HUES6 (cell line): ENCODE data around the gene MYCBPAP.

Experiments
- H3K27ac ChIP-seq: 2 replicates; pipeline ENCODE4 v1.7.0; 2013; ENCODE audit warnings: low read depth, mild to moderate bottlenecking, low read length, inconsistent platforms
- H3K27me3 ChIP-seq: 2 replicates; pipeline ENCODE4 v1.6.1; 2013; ENCODE audit warnings: low read length; ENCODE audit not compliant: control insufficient read depth, insufficient read depth
- H3K36me3 ChIP-seq: 2 replicates; pipeline ENCODE4 v1.6.1; 2013; ENCODE audit warnings: low read length; ENCODE audit not compliant: control insufficient read depth, insufficient read depth
- H3K4me1 ChIP-seq: 2 replicates; pipeline ENCODE4 v1.6.1; 2013; ENCODE audit warnings: low read length; ENCODE audit not compliant: control insufficient read depth, insufficient read depth
- H3K4me3 ChIP-seq: 2 replicates; pipeline ENCODE4 v1.5.1; 2013; ENCODE audit warnings: low read depth, low read length
- H3K9ac ChIP-seq: one replicate; pipeline ENCODE4 v1.6.1; 2013; ENCODE audit warnings: mild to moderate bottlenecking, low read length
- H3K9me3 ChIP-seq: 2 replicates; pipeline ENCODE4 v1.6.1; 2013; ENCODE audit warnings: low read depth, low read length; ENCODE audit not compliant: control insufficient read depth, insufficient read depth

The MYCBPAP gene

GRCh38 chr17:50550661-50551432 lies 42.6 kb downstream of the MYCBPAP start:
- Histone ChIP-seq H3K36me3 (no peaks in the 10 kb centered on the region), H3K27me3 (no peaks in the 10 kb centered on the region), H3K9me3 (no peaks in the 10 kb centered on the region), H3K9ac (no peak overlapping the region), H3K4me1 (peaks cover 8% of the 10 kb centered on the region), H3K4me3 (no peak overlapping the region), H3K27ac (no peak overlapping the region)

- Histone ChIP-seq H3K27me3 (no peaks in the 10 kb centered on the region), H3K4me1 (peaks cover 8% of the 10 kb centered on the region), H3K9ac (no peak overlapping the region), H3K36me3 (no peaks in the 10 kb centered on the region), H3K4me3 (no peak overlapping the region), H3K27ac (no peak overlapping the region), H3K9me3 (no peaks in the 10 kb centered on the region)
Observed at GRCh38 chr17:50551433-50551815, 43.2 kb downstream of the MYCBPAP start.

- Histone ChIP-seq H3K36me3 (no peaks in the 10 kb centered on the region), H3K4me1 (peaks cover 5% of the 10 kb centered on the region), H3K9ac (no peak overlapping the region), H3K27me3 (peaks cover 4% of the 10 kb centered on the region), H3K4me3 (no peak overlapping the region), H3K9me3 (no peaks in the 10 kb centered on the region), H3K27ac (no peak overlapping the region)
Observed at GRCh38 chr17:50551884-50552283, 43.6 kb downstream of the MYCBPAP start.

- no peak overlapping the region for H3K4me3 ChIP-seq
- no peaks in the 10 kb centered on the region for H3K9me3 ChIP-seq
- peaks cover 9% of the 10 kb centered on the region; the same call in 1 of the 2 replicates for H3K4me1 ChIP-seq
- H3K9ac ChIP-seq: no peak overlapping the region
- no peaks in the 10 kb centered on the region for H3K36me3 ChIP-seq
- H3K27me3 ChIP-seq: peaks cover 27% of the 10 kb centered on the region
- no peak overlapping the region for H3K27ac ChIP-seq
Observed at GRCh38 chr17:50554201-50554600, 46.0 kb downstream of the MYCBPAP start.

- peaks cover 42% of the 10 kb centered on the region for H3K27me3 ChIP-seq
- H3K27ac ChIP-seq: no peak overlapping the region
- no peaks in the 10 kb centered on the region for H3K9me3 ChIP-seq
- no peak overlapping the region for H3K9ac ChIP-seq
- H3K4me1 ChIP-seq: peaks cover 14% of the 10 kb centered on the region; the same call in 1 of the 2 replicates
- H3K36me3 ChIP-seq: no peaks in the 10 kb centered on the region
- H3K4me3 ChIP-seq: no peak overlapping the region
Observed at GRCh38 chr17:50556803-50557202, 48.6 kb downstream of the MYCBPAP start.

- Histone ChIP-seq H3K27me3 (peaks cover 50% of the 10 kb centered on the region), H3K27ac (no peak overlapping the region), H3K4me3 (no peak overlapping the region), H3K4me1 (peaks cover 19% of the 10 kb centered on the region), H3K9ac (no peak overlapping the region), H3K36me3 (no peaks in the 10 kb centered on the region), H3K9me3 (no peaks in the 10 kb centered on the region)
Observed at GRCh38 chr17:50557630-50558029, 49.4 kb downstream of the MYCBPAP start.

- Histone ChIP-seq H3K4me3 (no peak overlapping the region), H3K9ac (no peak overlapping the region), H3K9me3 (no peaks in the 10 kb centered on the region), H3K27me3 (peaks cover 55% of the 10 kb centered on the region), H3K36me3 (no peaks in the 10 kb centered on the region), H3K4me1 (peaks cover 24% of the 10 kb centered on the region), H3K27ac (no peak overlapping the region)
Observed at GRCh38 chr17:50558091-50558490, 49.9 kb downstream of the MYCBPAP start.

GRCh38 chr17:50558581-50558940 lies 50.3 kb downstream of the MYCBPAP start:
- peaks cover 25% of the 10 kb centered on the region for H3K4me1 ChIP-seq
- H3K9me3 ChIP-seq: no peaks in the 10 kb centered on the region
- H3K27ac ChIP-seq: no peak overlapping the region
- H3K36me3 ChIP-seq: no peaks in the 10 kb centered on the region
- H3K27me3 ChIP-seq: peaks cover 60% of the 10 kb centered on the region
- H3K4me3 ChIP-seq: peak overlapping the region; percentile 75
- H3K9ac ChIP-seq: no peak overlapping the region

- Histone ChIP-seq H3K27ac (no peak overlapping the region), H3K4me1 (peaks cover 28% of the 10 kb centered on the region), H3K36me3 (no peaks in the 10 kb centered on the region), H3K9me3 (no peaks in the 10 kb centered on the region), H3K27me3 (peaks cover 65% of the 10 kb centered on the region), H3K9ac (no peak overlapping the region), H3K4me3 (peak overlapping the region; percentile 75)
Observed at GRCh38 chr17:50558941-50559614, 50.8 kb downstream of the MYCBPAP start.

- Histone ChIP-seq H3K4me1 (peaks cover 33% of the 10 kb centered on the region), H3K27me3 (peaks cover 71% of the 10 kb centered on the region), H3K9me3 (no peaks in the 10 kb centered on the region), H3K36me3 (no peaks in the 10 kb centered on the region), H3K27ac (no peak overlapping the region), H3K9ac (no peak overlapping the region), H3K4me3 (peak overlapping the region; percentile 75)
Observed at GRCh38 chr17:50559674-50560184, 51.5 kb downstream of the MYCBPAP start.

GRCh38 chr17:50560185-50560824 lies 52.1 kb downstream of the MYCBPAP start, which contains the start of gene CACNA1G:
Gene CACNA1G, plus strand, starts transcription at chr17:50560715. Its CDS starts 745 bp downstream, at chr17:50561460.
- H3K27me3 ChIP-seq: peaks cover 77% of the 10 kb centered on the region
- H3K36me3 ChIP-seq: no peaks in the 10 kb centered on the region
- H3K9me3 ChIP-seq: no peaks in the 10 kb centered on the region
- H3K4me3 ChIP-seq: peak within 1 kb of the TSS; percentile 75
- H3K27ac ChIP-seq: no peak within 1 kb of the TSS
- peaks cover 37% of the 10 kb centered on the region for H3K4me1 ChIP-seq
- H3K9ac ChIP-seq: no peak within 1 kb of the TSS
